Epithelial cell of proximal tubule (primary cell): ENCODE measurements around the gene SH3TC1. TPM values are rescaled to one million over a fixed set of nuclear protein-coding genes. Genes with fewer than 3 reads are reported as not detected.

ENCODE experiments used
- DNase-seq: peaks from one replicate; pipeline ENCODE4 v3.0.0-alpha.2; 2011; ENCODE audit warnings: low read depth
- H3K4me3 ChIP-seq: 2 replicates; pipeline ENCODE4 v1.5.1; 2011; ENCODE audit warnings: low read depth, mild to moderate bottlenecking, low read length
- CTCF ChIP-seq: conservative IDR thresholded peaks from 2 replicates; pipeline ENCODE4 v1.5.1; 2012; ENCODE audit warnings: low read depth, mild to moderate bottlenecking, low read length
- total RNA-seq: library from RNA; depleted of rRNA; stranded (reverse); fragments of >200 nt; gene quantifications from 2 replicates; pipeline ENCODE4 v1.2.3, GENCODE V29; 2015

The SH3TC1 gene
- total RNA-seq, 1 donor from 2014 or later: 8.6 TPM

- TF ChIP-seq CTCF: no peak
- no peak for DNase-seq
Observed at GRCh38 chr4:8236106-8236919, 37.2 kb downstream of the SH3TC1 start.

GRCh38 chr4:8236920-8237195 lies 37.8 kb downstream of the SH3TC1 start:
- DNase-seq: no peak
- no peak overlapping the region for H3K4me3 ChIP-seq
- TF ChIP-seq CTCF: no peak

More at GRCh38 chr4:8236106-8236919, 37.2 kb downstream of the SH3TC1 start:
- no peak overlapping the region for H3K4me3 ChIP-seq

GRCh38 chr4:8237256-8237989 lies 38.3 kb downstream of the SH3TC1 start:
- no peak overlapping the region for H3K4me3 ChIP-seq
- TF ChIP-seq CTCF: no peak
- no peak for DNase-seq

GRCh38 chr4:8238036-8238511 lies 39.0 kb downstream of the SH3TC1 start:
- DNase-seq: no peak
- no peak for TF ChIP-seq CTCF
- H3K4me3 ChIP-seq: no peak overlapping the region

GRCh38 chr4:8238515-8239053 lies 39.5 kb downstream of the SH3TC1 start:
- TF ChIP-seq CTCF: peak; percentile 40
- no peak for DNase-seq
- no peak overlapping the region for H3K4me3 ChIP-seq

- no peak for TF ChIP-seq CTCF
Observed at GRCh38 chr4:8239226-8239625, 40.1 kb downstream of the SH3TC1 start.

More at GRCh38 chr4:8239226-8239625, 40.1 kb downstream of the SH3TC1 start:
- no peak overlapping the region for H3K4me3 ChIP-seq
- no peak for DNase-seq
